Measurements from ENCODE around the gene C17orf50. TPM values are rescaled to one million over a fixed set of nuclear protein-coding genes. Genes with fewer than 3 reads are reported as not detected.
"Not testable (repeated sequence)": the region's sequence is repeated elsewhere in the genome, so short reads cannot be mapped to it uniquely, and the experiment has no call there.

Gene C17orf50
- polyA plus RNA-seq, 3 donors: 0.09 to 0.29 TPM; not detected in 1

- no peak for DNase-seq
Observed at GRCh38 chr17:35733366-35733765, 27.3 kb upstream of the C17orf50 start.

GRCh38 chr17:35734396-35734795 is 26.3 kb upstream of the C17orf50 start:
- DNase-seq: no peak

- no peak for DNase-seq
Observed at GRCh38 chr17:35735036-35735805, 25.5 kb upstream of the C17orf50 start.

- DNase-seq: no peak
Observed at GRCh38 chr17:35736236-35736635, 24.5 kb upstream of the C17orf50 start.

- DNase-seq: no peak
Observed at GRCh38 chr17:35738519-35739133, 22.1 kb upstream of the C17orf50 start.

- DNase-seq: no peak
Observed at GRCh38 chr17:35740216-35740615, 20.5 kb upstream of the C17orf50 start.

GRCh38 chr17:35740997-35741931 is 19.4 kb upstream of the C17orf50 start:
- no peak for DNase-seq

- no peak for DNase-seq
Observed at GRCh38 chr17:35742496-35742895, 18.2 kb upstream of the C17orf50 start.

GRCh38 chr17:35742896-35743477 is 17.7 kb upstream of the C17orf50 start:
- DNase-seq: no peak

GRCh38 chr17:35743626-35744328 is 16.9 kb upstream of the C17orf50 start:
- no peak for DNase-seq

- no peak for DNase-seq
Observed at GRCh38 chr17:35744830-35745229, 15.9 kb upstream of the C17orf50 start.

GRCh38 chr17:35745246-35745645 is 15.4 kb upstream of the C17orf50 start:
- DNase-seq: no peak

- no peak for DNase-seq
Observed at GRCh38 chr17:35745749-35746320, 14.9 kb upstream of the C17orf50 start.

- DNase-seq: peak; percentile 72
Observed at GRCh38 chr17:35747540-35748017, 13.1 kb upstream of the C17orf50 start.

- DNase-seq: no peak
Observed at GRCh38 chr17:35748341-35748841, 12.3 kb upstream of the C17orf50 start.

- DNase-seq: no peak
Observed at GRCh38 chr17:35748979-35749378, 11.7 kb upstream of the C17orf50 start.

GRCh38 chr17:35749560-35750412 is 10.9 kb upstream of the C17orf50 start:
- no peak for DNase-seq

GRCh38 chr17:35750526-35751395 is 9.9 kb upstream of the C17orf50 start:
- DNase-seq: no peak

- not testable (repeated sequence) for DNase-seq
Observed at GRCh38 chr17:35751541-35751940, 9.1 kb upstream of the C17orf50 start.

All from renal pelvis (tissue), 4 donors.